ENCODE results near the gene IL21R.

Gene IL21R

DNA sequence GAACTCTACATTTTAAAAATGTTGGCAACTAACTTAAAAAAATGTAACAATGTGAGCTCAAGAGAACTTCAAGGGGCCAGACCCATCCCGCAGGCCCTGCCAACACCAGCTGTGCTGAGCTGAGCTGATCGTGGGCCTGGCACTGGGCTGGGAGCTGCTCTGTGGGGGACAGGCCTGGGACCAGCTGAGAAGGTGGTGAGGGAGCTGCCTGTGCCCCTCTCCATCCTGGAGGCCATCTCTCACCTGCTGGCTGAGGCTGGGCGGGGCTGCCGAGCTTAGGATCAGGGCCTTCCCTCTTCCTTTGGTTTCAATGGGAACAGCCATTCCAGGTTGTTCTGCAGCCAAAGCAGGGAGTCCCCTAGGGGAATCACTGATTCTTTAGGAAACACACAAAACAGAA is 58.2 kb downstream of the IL21R start:
- Histone ChIP-seq H3K27ac (replicated peaks) (no peak overlapping the region), H3K27me3 (ENCODE audit: insufficient read depth, poor library complexity, severe bottlenecking) (no peaks in the 10 kb centered on the region), H3K4me3 (replicated peaks; ENCODE audit: insufficient read depth, low read length) (no peak overlapping the region)
- no peak for TF ChIP-seq GABPA (IDR thresholded peaks at IDR 0.05; ENCODE audit: low read depth)
- DNase-seq (ENCODE audit: low read depth in 1 of 2, low spot score in 1 of 2): no peak

GRCh38 chr16:27460663-27461482 is 58.9 kb downstream of the IL21R start:
- H3K27ac ChIP-seq (replicated peaks): no peak overlapping the region
- H3K4me3 ChIP-seq (replicated peaks; ENCODE audit: insufficient read depth, low read length): no peak overlapping the region
- no peaks in the 10 kb centered on the region for H3K27me3 ChIP-seq (ENCODE audit: insufficient read depth, poor library complexity, severe bottlenecking)
- no peak for TF ChIP-seq REST (IDR thresholded peaks at IDR 0.05; ENCODE audit: insufficient replicate concordance, low read depth)
- no peak for TF ChIP-seq CTCF (IDR thresholded peaks at IDR 0.05; ENCODE audit: insufficient read depth, low read length)
- TF ChIP-seq SPI1 (IDR thresholded peaks at IDR 0.05; ENCODE audit: borderline replicate concordance, low read depth): no peak
- no peak for TF ChIP-seq POLR2AphosphoS5 (IDR thresholded peaks at IDR 0.05; ENCODE audit: low read depth)
- TF ChIP-seq GABPA (IDR thresholded peaks at IDR 0.05; ENCODE audit: low read depth): no peak
- no peak for DNase-seq (ENCODE audit: low read depth in 1 of 2, low spot score in 1 of 2)

DNA sequence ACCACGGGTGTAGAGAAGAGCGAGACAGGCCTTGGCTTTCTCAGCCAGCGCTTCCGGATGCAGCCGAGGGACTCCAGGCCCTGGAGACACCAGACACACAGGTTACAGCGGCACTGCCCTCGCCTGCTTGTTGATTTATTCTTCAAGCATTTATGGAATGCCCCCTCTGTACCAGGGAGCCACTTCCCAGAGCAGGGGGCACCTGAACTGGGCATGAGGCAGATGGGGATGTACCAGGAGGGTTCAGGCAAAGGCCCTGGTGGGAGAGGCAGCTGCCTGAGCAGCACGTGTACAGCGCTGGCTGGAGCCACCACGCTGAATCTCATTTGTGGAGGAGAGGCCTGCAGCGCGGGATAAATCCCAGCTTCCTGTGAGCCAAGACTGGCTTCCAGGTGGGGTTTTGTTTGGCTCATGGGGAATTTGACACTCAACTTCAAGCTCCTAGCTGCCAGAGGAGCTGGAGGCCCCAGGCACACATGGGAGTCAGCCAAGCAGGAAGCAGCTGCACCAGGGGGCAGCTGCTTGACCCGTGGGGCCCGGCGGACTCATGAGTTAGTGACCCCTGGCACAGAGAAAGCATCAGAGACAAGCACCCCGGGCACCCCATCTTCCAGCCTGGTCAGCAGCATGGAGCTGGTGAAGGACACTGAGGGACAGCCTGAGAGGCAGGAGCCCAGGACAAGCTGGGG is 59.7 kb downstream of the IL21R start:
- DNase-seq (ENCODE audit: low read depth in 1 of 2, low spot score in 1 of 2): no peak
- Histone ChIP-seq H3K4me3 (replicated peaks; ENCODE audit: insufficient read depth, low read length) (no peak overlapping the region), H3K27ac (replicated peaks) (no peak overlapping the region), H3K27me3 (ENCODE audit: insufficient read depth, poor library complexity, severe bottlenecking) (no peaks in the 10 kb centered on the region)
- TF ChIP-seq CTCF (IDR thresholded peaks at IDR 0.05; ENCODE audit: insufficient read depth, low read length) (no peak), SPI1 (IDR thresholded peaks at IDR 0.05; ENCODE audit: borderline replicate concordance, low read depth) (no peak), REST (IDR thresholded peaks at IDR 0.05; ENCODE audit: insufficient replicate concordance, low read depth) (no peak), GABPA (IDR thresholded peaks at IDR 0.05; ENCODE audit: low read depth) (no peak), POLR2AphosphoS5 (IDR thresholded peaks at IDR 0.05; ENCODE audit: low read depth) (no peak)

DNA sequence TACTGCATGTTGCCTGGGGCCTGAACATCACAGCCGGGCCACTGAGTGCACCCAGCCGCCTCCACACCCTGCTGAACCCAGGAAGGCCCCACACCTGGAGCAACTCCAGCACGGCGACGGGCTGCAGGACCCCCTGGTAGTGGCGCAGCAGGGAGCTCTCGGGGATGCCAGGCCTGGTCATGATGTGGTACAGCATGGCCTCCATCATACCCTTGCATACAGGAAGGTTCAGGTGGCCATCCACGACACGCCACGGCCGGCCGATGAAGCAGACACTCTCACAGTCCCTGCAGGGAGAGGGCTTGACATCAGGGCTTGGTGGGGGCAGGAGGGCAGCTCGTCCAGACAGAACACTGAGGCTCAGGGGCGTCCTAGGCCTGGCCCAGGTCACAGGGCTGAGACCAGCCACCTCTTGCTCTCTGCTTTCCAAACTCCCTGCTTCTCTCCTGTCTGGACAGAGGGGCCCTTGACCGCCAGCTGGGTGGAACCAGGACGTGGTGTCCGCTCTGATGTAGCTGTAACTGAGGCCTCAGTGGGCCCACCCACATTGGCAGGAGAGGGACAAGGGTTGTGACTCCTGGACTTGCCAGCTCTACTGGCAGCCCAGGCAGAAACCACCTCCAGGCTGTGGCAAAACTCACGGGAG is 60.3 kb downstream of the IL21R start:
- DNase-seq (ENCODE audit: low read depth in 1 of 2, low spot score in 1 of 2): no peak
- TF ChIP-seq SPI1 (IDR thresholded peaks at IDR 0.05; ENCODE audit: borderline replicate concordance, low read depth) (no peak), CTCF (IDR thresholded peaks at IDR 0.05; ENCODE audit: insufficient read depth, low read length) (no peak), REST (IDR thresholded peaks at IDR 0.05; ENCODE audit: insufficient replicate concordance, low read depth) (no peak), GABPA (IDR thresholded peaks at IDR 0.05; ENCODE audit: low read depth) (no peak), POLR2AphosphoS5 (IDR thresholded peaks at IDR 0.05; ENCODE audit: low read depth) (no peak)
- H3K4me3 ChIP-seq (replicated peaks; ENCODE audit: insufficient read depth, low read length): no peak overlapping the region
- H3K27ac ChIP-seq (replicated peaks): no peak overlapping the region
- H3K27me3 ChIP-seq (ENCODE audit: insufficient read depth, poor library complexity, severe bottlenecking): no peaks in the 10 kb centered on the region
